GM12872 (cell line): ENCODE measurements around the gene ANKUB1.

ENCODE experiments used
- CTCF ChIP-seq: IDR thresholded peaks from 3 replicates; pipeline ENCODE4 v1.5.1; 2011; ENCODE audit warnings: low read depth, mild to moderate bottlenecking, low read length, moderate library complexity; ENCODE audit not compliant: insufficient read depth

Gene ANKUB1

GRCh38 chr3:149771652-149772271, 20.6 kb downstream of the ANKUB1 start:
- TF ChIP-seq CTCF: peak; percentile 83

- peak; percentile 39; the same call in 2 of the 3 replicates for TF ChIP-seq CTCF
Measured at GRCh38 chr3:149770246-149770645, 22.1 kb downstream of the ANKUB1 start.

- TF ChIP-seq CTCF: no peak
Measured at GRCh38 chr3:149768704-149769103, 23.6 kb downstream of the ANKUB1 start.

- TF ChIP-seq CTCF: no peak
Measured at GRCh38 chr3:149767720-149768119, 24.6 kb downstream of the ANKUB1 start.

- peak; percentile 42; the same call in 2 of the 3 replicates for TF ChIP-seq CTCF
Measured at GRCh38 chr3:149765762-149766334, 26.5 kb downstream of the ANKUB1 start.

GRCh38 chr3:149764302-149764701, 28.1 kb downstream of the ANKUB1 start:
- no peak for TF ChIP-seq CTCF

GRCh38 chr3:149763565-149764195, 28.7 kb downstream of the ANKUB1 start:
- no peak for TF ChIP-seq CTCF
